HCT116 (cell line): ENCODE results near the gene HSBP1. TPM values are rescaled to one million over a fixed set of nuclear protein-coding genes. Genes with fewer than 3 reads are reported as not detected.

Experiments used
- ATAC-seq: fragments of 200-7000 bp; cut with Tn5 transposase; 2 replicates; pipeline ENCODE4 v1.9.1; 2020; ENCODE audit warnings: mild to moderate bottlenecking, moderate library complexity
- BruUV-seq: library from RNA; stranded (reverse); fragments of 400-500 nt; replicated peaks from 2 replicates; lab custom pipeline; 2021; lab: Mats Ljungman, UMichigan
- CTCF ChIA-PET: fragments of 300-600 bp; sonication (Branson Sonifier 250); formaldehyde crosslinking; loops from one replicate; lab custom pipeline; 2021; ENCODE audit warnings: antibody characterized with exemption; lab: Charles Lee
- POLR2A ChIA-PET: fragments of 300-600, 350-600 bp; sonication (Branson Sonifier 250); formaldehyde crosslinking; loops from one replicate; lab custom pipeline; 2021; ENCODE audit warnings: antibody characterized with exemption; lab: Charles Lee
- RAD21 ChIA-PET, 2 experiments: fragments of 300-600 bp; sonication (Branson Sonifier 250); formaldehyde crosslinking; loops; one replicate each; lab custom pipeline; 2023; ENCODE audit warnings: low total read pairs in 2 of 2; ENCODE audit not compliant: uncharacterized antibody in 2 of 2, unreplicated experiment in 2 of 2, low non-redundant PET in 1 of 2; lab: Charles Lee
- DNase-seq: peaks from one replicate; pipeline ENCODE4 v3.0.0-alpha.2; 2010; ENCODE audit warnings: low read depth, low spot score
- H2AFZ ChIP-seq: fragments of 200-600 bp; shearing (Covaris generic), sonication (generic); 2 replicates; pipeline ENCODE4 v1.6.1; 2017; ENCODE audit warnings: low read depth, mixed run types, mixed read lengths, antibody characterized with exemption, low read length; ENCODE audit not compliant: poor library complexity, severe bottlenecking
- H3K27ac ChIP-seq: 2 replicates; pipeline ENCODE4 v1.5.1; 2012; ENCODE audit warnings: low read depth, low read length
- H3K27me3 ChIP-seq: fragments of 200-600 bp; sonication (generic); 2 replicates; pipeline ENCODE4 v1.6.1; 2016; ENCODE audit warnings: mixed run types, low read length, mixed read lengths; ENCODE audit not compliant: insufficient read depth
- H3K36me3 ChIP-seq, 2 experiments: fragments of 200-500 bp in 1 of 2; fragments of 200-600 bp in 1 of 2; sonication (Bioruptor generic) in 1 of 2; sonication (generic) in 1 of 2; 2 replicates each; pipeline versions ENCODE4 v1.5.1 to v1.6.1; 2014 to 2016; ENCODE audit warnings: low read length in 2 of 2, inconsistent platforms in 1 of 2, mixed read lengths in 1 of 2, mixed run types in 1 of 2; ENCODE audit not compliant: insufficient read depth in 2 of 2, control insufficient read depth in 1 of 2
- H3K4me1 ChIP-seq, 2 experiments: fragments of 200-600 bp in 1 of 2; sonication (generic) in 1 of 2; 2 replicates each; pipeline versions ENCODE4 v1.5.1 to v1.6.1; 2012 to 2017; ENCODE audit warnings: low read length in 2 of 2, inconsistent platforms in 1 of 2, mild to moderate bottlenecking in 1 of 2, mixed read lengths in 1 of 2, mixed run types in 1 of 2, moderate library complexity in 1 of 2; ENCODE audit not compliant: insufficient read depth in 2 of 2, control insufficient read depth in 1 of 2
- H3K4me2 ChIP-seq: fragments of 200-600 bp; sonication (generic); 2 replicates; pipeline ENCODE4 v1.6.1; 2017; ENCODE audit warnings: mixed run types, low read length, mixed read lengths
- H3K4me3 ChIP-seq, 2 experiments: fragments of 200-600 bp in 1 of 2; sonication (generic) in 1 of 2; replicated peaks in 1 of 2; 2 replicates each; pipeline ENCODE4 v1.5.1; 2011 to 2016; ENCODE audit warnings: low read length in 2 of 2, control low read depth in 1 of 2, low read depth in 1 of 2, mild to moderate bottlenecking in 1 of 2, mixed read lengths in 1 of 2, mixed run types in 1 of 2
- H3K79me2 ChIP-seq: fragments of 200-600 bp; sonication (generic); 2 replicates; pipeline ENCODE4 v1.6.1; 2017; ENCODE audit warnings: mild to moderate bottlenecking, mixed run types, low read length, moderate library complexity, mixed read lengths; ENCODE audit not compliant: insufficient read depth
- H3K9ac ChIP-seq: fragments of 200-600 bp; sonication (generic); 2 replicates; pipeline ENCODE4 v1.6.1; 2016; ENCODE audit warnings: low read length, mixed read lengths
- H3K9me2 ChIP-seq: fragments of 200-600 bp; sonication (generic), shearing (Covaris generic); 2 replicates; pipeline ENCODE4 v1.6.1; 2017; ENCODE audit warnings: mixed run types, mild to moderate bottlenecking, moderate library complexity; ENCODE audit not compliant: insufficient read depth
- H3K9me3 ChIP-seq, 2 experiments: fragments of 200-500 bp in 1 of 2; fragments of 200-600 bp in 1 of 2; sonication (Bioruptor generic) in 1 of 2; sonication (generic) in 1 of 2; 2 replicates each; pipeline ENCODE4 v1.6.1; 2014 to 2017; ENCODE audit warnings: low read length in 2 of 2, mixed read lengths in 2 of 2, inconsistent platforms in 1 of 2, low read depth in 1 of 2, mild to moderate bottlenecking in 1 of 2, mixed run types in 1 of 2, moderate library complexity in 1 of 2; ENCODE audit not compliant: control insufficient read depth in 1 of 2, insufficient read depth in 1 of 2
- H4K20me1 ChIP-seq: fragments of 200-600 bp; sonication (generic), shearing (Covaris generic); 2 replicates; pipeline ENCODE4 v1.6.1; 2017; ENCODE audit warnings: mixed run types, mild to moderate bottlenecking, moderate library complexity; ENCODE audit not compliant: insufficient read depth
- ELF1 ChIP-seq: IDR thresholded peaks from 2 replicates; pipeline ENCODE4 v1.6.1; 2012; ENCODE audit warnings: low read depth, borderline replicate concordance
- JUND ChIP-seq: IDR thresholded peaks from 2 replicates; pipeline ENCODE4 v1.6.1; 2012
- POLR2A ChIP-seq: IDR thresholded peaks from 2 replicates; pipeline ENCODE4 v1.7.0; 2011; ENCODE audit warnings: borderline replicate concordance; ENCODE audit not compliant: insufficient read depth, insufficient read length; ENCODE audit errors: extremely low read depth
- TCF7L2 ChIP-seq: IDR thresholded peaks from 2 replicates; pipeline ENCODE4 v1.7.0; 2011; ENCODE audit warnings: borderline replicate concordance, inconsistent platforms; ENCODE audit not compliant: insufficient read depth, insufficient read length; ENCODE audit errors: extremely low read depth
- intact Hi-C: fragments of 100-400 bp; cut with micrococcal nuclease; formaldehyde crosslinking; loops from 2 replicates; pipeline ENCODE4 v1.10.0; 2022
- total RNA-seq: library from RNA; stranded (reverse); gene quantifications from one replicate; pipeline ENCODE4 v1.2.1, GENCODE V29; 2021; ENCODE audit not compliant: unreplicated experiment
- TF ChIP-seq, protein P1 (sequence below): IDR thresholded peaks from 2 replicates; pipeline ENCODE4 v1.6.1; 2012; ENCODE audit warnings: low read depth

Gene HSBP1
- total RNA-seq, 1 experiment from 2014 or later, result 270 TPM

DNA sequence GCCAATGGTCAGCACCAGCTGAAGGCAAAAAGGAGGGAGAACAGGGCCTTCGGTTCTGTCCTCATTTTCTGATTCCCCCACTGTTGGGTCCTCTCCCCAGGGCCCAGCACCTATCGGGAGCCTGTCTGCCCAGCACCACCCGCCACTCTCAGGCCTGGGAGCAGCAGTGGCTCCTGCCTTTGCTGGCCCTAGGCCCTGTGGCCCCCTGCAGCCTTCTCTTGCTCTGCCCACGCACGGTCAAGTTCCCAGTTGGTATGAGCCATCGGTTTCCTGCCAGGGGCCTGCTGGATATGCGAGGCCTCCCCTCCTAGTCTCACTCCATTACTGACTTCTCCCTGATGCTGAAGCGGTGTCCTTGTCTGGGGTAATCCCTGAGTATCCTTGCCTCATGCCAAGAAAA is 37.5 kb downstream of the HSBP1 start:
- no TSS peak for BruUV-seq
- ATAC-seq, result no peak

More for the DNA sequence above, 37.5 kb downstream of the HSBP1 start:
- Histone ChIP-seq H3K9me3 (no peaks in the 10 kb centered on the region), H3K9me2 (no peaks in the 10 kb centered on the region), H3K36me3 (no peaks in the 10 kb centered on the region), H2AFZ (no peak overlapping the region), H3K79me2 (no peaks in the 10 kb centered on the region), H3K27me3 (no peaks in the 10 kb centered on the region), H3K4me3 (no peak overlapping the region), H3K27ac (no peak overlapping the region), H3K9ac (no peak overlapping the region), H3K4me2 (no peak overlapping the region), H3K4me1 (no peaks in the 10 kb centered on the region), H4K20me1 (no peaks in the 10 kb centered on the region)
- ChIA-PET RAD21 (no interaction called here), POLR2A (no interaction called here), CTCF (no interaction called here)
- no peak for DNase-seq
- intact Hi-C loops, result no loop called here
- TF ChIP-seq, protein P1, sequence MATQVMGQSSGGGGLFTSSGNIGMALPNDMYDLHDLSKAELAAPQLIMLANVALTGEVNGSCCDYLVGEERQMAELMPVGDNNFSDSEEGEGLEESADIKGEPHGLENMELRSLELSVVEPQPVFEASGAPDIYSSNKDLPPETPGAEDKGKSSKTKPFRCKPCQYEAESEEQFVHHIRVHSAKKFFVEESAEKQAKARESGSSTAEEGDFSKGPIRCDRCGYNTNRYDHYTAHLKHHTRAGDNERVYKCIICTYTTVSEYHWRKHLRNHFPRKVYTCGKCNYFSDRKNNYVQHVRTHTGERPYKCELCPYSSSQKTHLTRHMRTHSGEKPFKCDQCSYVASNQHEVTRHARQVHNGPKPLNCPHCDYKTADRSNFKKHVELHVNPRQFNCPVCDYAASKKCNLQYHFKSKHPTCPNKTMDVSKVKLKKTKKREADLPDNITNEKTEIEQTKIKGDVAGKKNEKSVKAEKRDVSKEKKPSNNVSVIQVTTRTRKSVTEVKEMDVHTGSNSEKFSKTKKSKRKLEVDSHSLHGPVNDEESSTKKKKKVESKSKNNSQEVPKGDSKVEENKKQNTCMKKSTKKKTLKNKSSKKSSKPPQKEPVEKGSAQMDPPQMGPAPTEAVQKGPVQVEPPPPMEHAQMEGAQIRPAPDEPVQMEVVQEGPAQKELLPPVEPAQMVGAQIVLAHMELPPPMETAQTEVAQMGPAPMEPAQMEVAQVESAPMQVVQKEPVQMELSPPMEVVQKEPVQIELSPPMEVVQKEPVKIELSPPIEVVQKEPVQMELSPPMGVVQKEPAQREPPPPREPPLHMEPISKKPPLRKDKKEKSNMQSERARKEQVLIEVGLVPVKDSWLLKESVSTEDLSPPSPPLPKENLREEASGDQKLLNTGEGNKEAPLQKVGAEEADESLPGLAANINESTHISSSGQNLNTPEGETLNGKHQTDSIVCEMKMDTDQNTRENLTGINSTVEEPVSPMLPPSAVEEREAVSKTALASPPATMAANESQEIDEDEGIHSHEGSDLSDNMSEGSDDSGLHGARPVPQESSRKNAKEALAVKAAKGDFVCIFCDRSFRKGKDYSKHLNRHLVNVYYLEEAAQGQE, result no peak
- TF ChIP-seq JUND (no peak), POLR2A (no peak), TCF7L2 (no peak), ELF1 (no peak)
